ENCODE data around the gene INTS11. TPM values are rescaled to one million over a fixed set of nuclear protein-coding genes. Genes with fewer than 3 reads are reported as not detected.

Gene INTS11
- polyA plus RNA-seq, 1 experiment, result 52.8 TPM

- Histone ChIP-seq H3K9me3 (ENCODE audit: control insufficient read depth, insufficient read depth, low read length) (no peaks in the 10 kb centered on the region; the same call in 1 of the 2 replicates), H3K4me3 (ENCODE audit: low read depth, low read length) (peak overlapping the region; percentile 70), H3K27ac (ENCODE audit: low read depth, low read length) (no peak overlapping the region), H3K27me3 (ENCODE audit: control insufficient read depth, insufficient read depth, low read length) (no peaks in the 10 kb centered on the region)
- TF ChIP-seq, protein P1, sequence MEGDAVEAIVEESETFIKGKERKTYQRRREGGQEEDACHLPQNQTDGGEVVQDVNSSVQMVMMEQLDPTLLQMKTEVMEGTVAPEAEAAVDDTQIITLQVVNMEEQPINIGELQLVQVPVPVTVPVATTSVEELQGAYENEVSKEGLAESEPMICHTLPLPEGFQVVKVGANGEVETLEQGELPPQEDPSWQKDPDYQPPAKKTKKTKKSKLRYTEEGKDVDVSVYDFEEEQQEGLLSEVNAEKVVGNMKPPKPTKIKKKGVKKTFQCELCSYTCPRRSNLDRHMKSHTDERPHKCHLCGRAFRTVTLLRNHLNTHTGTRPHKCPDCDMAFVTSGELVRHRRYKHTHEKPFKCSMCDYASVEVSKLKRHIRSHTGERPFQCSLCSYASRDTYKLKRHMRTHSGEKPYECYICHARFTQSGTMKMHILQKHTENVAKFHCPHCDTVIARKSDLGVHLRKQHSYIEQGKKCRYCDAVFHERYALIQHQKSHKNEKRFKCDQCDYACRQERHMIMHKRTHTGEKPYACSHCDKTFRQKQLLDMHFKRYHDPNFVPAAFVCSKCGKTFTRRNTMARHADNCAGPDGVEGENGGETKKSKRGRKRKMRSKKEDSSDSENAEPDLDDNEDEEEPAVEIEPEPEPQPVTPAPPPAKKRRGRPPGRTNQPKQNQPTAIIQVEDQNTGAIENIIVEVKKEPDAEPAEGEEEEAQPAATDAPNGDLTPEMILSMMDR (IDR thresholded peaks at IDR 0.05; ENCODE audit: low read depth, low read length), result no peak
- ChIA-PET POLR2A (interaction anchor here (0.6 kb wide), 1 partner anchor 37 kb away, joined by 12 read pairs; no protein-coding TSS in a partner anchor), CTCF (no interaction called here)
- no peak for DNase-seq (ENCODE audit: low read depth, low spot score)
These were observed 15.0 kb downstream of the INTS11 start for GRCh38 chr1:1309251-1310108.

DNA sequence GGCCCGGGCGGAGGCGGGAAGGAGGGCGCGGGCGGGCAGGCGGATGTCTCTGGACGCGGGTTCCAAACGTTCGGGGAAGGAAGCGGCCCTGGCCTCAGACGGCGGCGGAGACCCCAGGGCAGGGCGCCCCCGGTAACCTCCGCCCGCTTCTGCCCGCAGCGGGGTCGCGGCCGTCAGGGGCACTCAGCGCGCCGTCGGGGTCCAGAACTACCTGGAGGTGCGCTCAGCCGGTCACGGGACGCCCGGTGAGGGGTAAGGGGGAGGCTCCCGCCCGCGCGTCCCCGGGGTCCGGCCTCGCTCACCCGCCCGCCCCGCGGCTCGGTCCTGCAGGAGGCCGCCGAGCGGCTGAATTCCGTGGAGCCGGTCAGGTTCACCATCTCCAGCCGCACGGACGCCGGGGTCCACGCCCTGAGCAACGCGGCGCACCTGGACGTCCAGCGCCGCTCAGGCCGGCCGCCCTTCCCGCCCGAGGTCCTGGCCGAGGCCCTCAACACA, 15.7 kb downstream of the INTS11 start:
- H3K27ac ChIP-seq (ENCODE audit: low read depth, low read length), result peak overlapping the region; percentile 21
- TF ChIP-seq, protein P1 (IDR thresholded peaks at IDR 0.05; ENCODE audit: low read depth, low read length), result no peak
- no peak for DNase-seq (ENCODE audit: low read depth, low spot score)
- H3K4me3 ChIP-seq (ENCODE audit: low read depth, low read length), result peak overlapping the region; percentile 70
- no peaks in the 10 kb centered on the region for H3K27me3 ChIP-seq (ENCODE audit: control insufficient read depth, insufficient read depth, low read length)
- ChIA-PET CTCF (no interaction called here), POLR2A (no interaction called here)
- no peaks in the 10 kb centered on the region; the same call in 1 of the 2 replicates for H3K9me3 ChIP-seq (ENCODE audit: control insufficient read depth, insufficient read depth, low read length)

GRCh38 chr1:1307923-1308755, 16.3 kb downstream of the INTS11 start, which contains the start of the genes ACAP3 and PUSL1:
TSS of gene ACAP3 (minus strand) at chr1:1307930. CDS start at chr1:1307815, 115 bp downstream.
TSS of gene PUSL1 (plus strand) at chr1:1308597. CDS start at chr1:1308644, 47 bp downstream.
- no peaks in the 10 kb centered on the region for H3K27me3 ChIP-seq (ENCODE audit: control insufficient read depth, insufficient read depth, low read length)
- peak within 1 kb of the TSS; percentile 61 for H3K27ac ChIP-seq (ENCODE audit: low read depth, low read length)
- POLR2A ChIA-PET, result no interaction called here
- CTCF ChIA-PET, result no interaction called here
- H3K9me3 ChIP-seq (ENCODE audit: control insufficient read depth, insufficient read depth, low read length), result no peaks in the 10 kb centered on the region; the same call in 1 of the 2 replicates
- TF ChIP-seq, protein P1 (IDR thresholded peaks at IDR 0.05; ENCODE audit: low read depth, low read length), result no peak
- peak within 1 kb of the TSS; percentile 72 for H3K4me3 ChIP-seq (ENCODE audit: low read depth, low read length)
- DNase-seq (ENCODE audit: low read depth, low spot score), result peak; percentile 86

DNA sequence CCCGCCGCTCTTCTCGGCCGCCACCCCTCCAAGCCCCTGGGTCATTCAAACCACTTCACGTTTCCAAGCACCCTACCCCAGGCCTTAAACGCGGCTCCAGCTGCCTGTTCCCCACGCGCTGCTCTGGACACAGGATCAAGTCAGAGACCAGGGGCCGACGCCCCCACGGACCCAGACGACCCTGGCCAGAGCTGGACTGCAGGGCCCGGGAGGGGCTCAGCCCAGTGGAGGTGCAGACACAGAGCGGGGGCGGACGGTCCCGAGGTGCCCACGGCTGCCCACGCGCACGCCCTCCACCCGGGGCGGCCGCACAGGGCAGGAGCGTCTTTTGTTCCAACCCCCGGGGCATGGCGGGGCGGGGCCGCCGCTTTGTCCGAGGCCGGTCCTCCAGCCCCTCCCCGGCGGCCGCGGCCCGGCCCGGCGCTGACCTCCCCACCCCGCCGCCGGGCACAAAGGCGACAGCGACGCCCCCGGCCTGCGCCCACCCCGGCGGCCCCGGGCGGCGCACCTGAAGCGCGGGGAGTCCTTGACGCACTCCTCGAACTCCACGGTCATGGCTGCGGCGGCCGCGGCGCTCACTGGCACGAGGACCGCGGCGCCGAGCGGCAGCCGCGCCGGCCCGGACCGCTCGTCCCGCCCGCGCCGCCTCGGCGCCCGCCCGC, 17.1 kb downstream of the INTS11 start:
- Histone ChIP-seq H3K4me3 (ENCODE audit: low read depth, low read length) (peak overlapping the region; percentile 72), H3K27me3 (ENCODE audit: control insufficient read depth, insufficient read depth, low read length) (no peaks in the 10 kb centered on the region), H3K27ac (ENCODE audit: low read depth, low read length) (peak overlapping the region; percentile 21), H3K9me3 (ENCODE audit: control insufficient read depth, insufficient read depth, low read length) (no peaks in the 10 kb centered on the region; the same call in 1 of the 2 replicates)
- no peak for DNase-seq (ENCODE audit: low read depth, low spot score)
- ChIA-PET POLR2A (no interaction called here), CTCF (no interaction called here)
- TF ChIP-seq, protein P1 (IDR thresholded peaks at IDR 0.05; ENCODE audit: low read depth, low read length), result no peak
